Amygdala (tissue), 56 donors: ENCODE measurements around the gene AKAP6.

Experiments
- DNase-seq, 56 donors: peaks; one replicate each; lab custom pipeline; 2025; lab: John Stamatoyannopoulos, UW

Gene AKAP6

GRCh38 chr14:32692441-32692840, 363.3 kb downstream of the AKAP6 start:
- DNase-seq: no peak

GRCh38 chr14:32693114-32693513, 364.0 kb downstream of the AKAP6 start:
- DNase-seq: peak in 1 of 56 donors; percentile 5

GRCh38 chr14:32694795-32695449, 365.8 kb downstream of the AKAP6 start:
- no peak for DNase-seq

GRCh38 chr14:32696325-32697091, 367.4 kb downstream of the AKAP6 start:
- DNase-seq: no peak

- no peak for DNase-seq
These were observed 368.0 kb downstream of the AKAP6 start for GRCh38 chr14:32697114-32697513.

GRCh38 chr14:32697704-32698103, 368.6 kb downstream of the AKAP6 start:
- DNase-seq: no peak

GRCh38 chr14:32698831-32699230, 369.7 kb downstream of the AKAP6 start:
- no peak for DNase-seq

- no peak for DNase-seq
These were observed 372.4 kb downstream of the AKAP6 start for GRCh38 chr14:32701475-32701874.

GRCh38 chr14:32702088-32702487, 373.0 kb downstream of the AKAP6 start:
- DNase-seq: no peak

GRCh38 chr14:32702562-32702961, 373.5 kb downstream of the AKAP6 start:
- DNase-seq: peak in 45 of 56 donors; percentile 8 to 77 (median 46)

GRCh38 chr14:32703183-32703621, 374.1 kb downstream of the AKAP6 start:
- peak in 8 of 56 donors; percentile 6 to 49 (median 28) for DNase-seq

- no peak for DNase-seq
These were observed 377.8 kb downstream of the AKAP6 start for GRCh38 chr14:32706721-32707519.

GRCh38 chr14:32707742-32708500, 378.8 kb downstream of the AKAP6 start:
- no peak for DNase-seq

- peak in 14 of 56 donors; percentile 6 to 60 (median 18) for DNase-seq
These were observed 379.9 kb downstream of the AKAP6 start for GRCh38 chr14:32709027-32709426.

- peak in 4 of 56 donors; percentile 6 to 39 (median 26) for DNase-seq
These were observed 381.2 kb downstream of the AKAP6 start for GRCh38 chr14:32710231-32710671.

GRCh38 chr14:32710731-32711680, 381.9 kb downstream of the AKAP6 start:
- peak in 11 of 56 donors; percentile 5 to 72 (median 19) for DNase-seq

- no peak for DNase-seq
These were observed 384.8 kb downstream of the AKAP6 start for GRCh38 chr14:32713856-32714255.

- DNase-seq: no peak
These were observed 390.5 kb downstream of the AKAP6 start for GRCh38 chr14:32719601-32720000.

- no peak for DNase-seq
These were observed 391.8 kb downstream of the AKAP6 start for GRCh38 chr14:32720927-32721326.
